ENCODE results near the gene PCDHGA9. TPM values are rescaled to one million over a fixed set of nuclear protein-coding genes. Genes with fewer than 3 reads are reported as not detected.
A peak's percentile ranks its signal among the peaks of the same experiment; 100 is the strongest.
"Not testable (repeated sequence)": the region's sequence is repeated elsewhere in the genome, so short reads cannot be mapped to it uniquely, and the experiment has no call there.

Gene PCDHGA9
- 0.88 and 1.1 TPM in 2 replicates for total RNA-seq (2014; rRNA removed; shearing (Covaris generic))

- DNase-seq (ENCODE audit: low read depth): no peak
These were observed at the start of gene PCDHGA9 for GRCh38 chr5:141402553-141403243. Gene PCDHGA9 (plus strand): TSS chr5:141402778. CDS start chr5:141402953, 175 bp downstream.

GRCh38 chr5:141354900-141355469 is 47.6 kb upstream of the PCDHGA9 start, which contains the start of gene PCDHGA4:
Gene PCDHGA4 (plus strand): TSS chr5:141355021. CDS start chr5:141355108, 87 bp downstream.
- no peak for DNase-seq (ENCODE audit: low read depth)

- DNase-seq (ENCODE audit: low read depth): no peak
These were observed 46.9 kb upstream of the PCDHGA9 start for GRCh38 chr5:141355641-141356040.

GRCh38 chr5:141356133-141356532 is 46.4 kb upstream of the PCDHGA9 start:
- DNase-seq (ENCODE audit: low read depth): no peak

- no peak for DNase-seq (ENCODE audit: low read depth)
These were observed 45.6 kb upstream of the PCDHGA9 start for GRCh38 chr5:141356950-141357349.

GRCh38 chr5:141359790-141360426 is 42.7 kb upstream of the PCDHGA9 start, which contains the start of gene PCDHGB2:
Gene PCDHGB2 (plus strand): TSS chr5:141359994. CDS start chr5:141360136, 142 bp downstream.
- DNase-seq (ENCODE audit: low read depth): peak; percentile 74

- no peak for DNase-seq (ENCODE audit: low read depth)
These were observed 41.9 kb upstream of the PCDHGA9 start for GRCh38 chr5:141360685-141361084.

- DNase-seq (ENCODE audit: low read depth): no peak
These were observed 39.9 kb upstream of the PCDHGA9 start for GRCh38 chr5:141362719-141363118.

- peak; percentile 42 for DNase-seq (ENCODE audit: low read depth)
These were observed 38.5 kb upstream of the PCDHGA9 start, which contains the start of gene PCDHGA5 for GRCh38 chr5:141363952-141364660. Gene PCDHGA5 (plus strand): TSS chr5:141364162. CDS start chr5:141364331, 169 bp downstream.

- no peak for DNase-seq (ENCODE audit: low read depth)
These were observed 36.3 kb upstream of the PCDHGA9 start for GRCh38 chr5:141366016-141366896.

GRCh38 chr5:141369994-141370848 is 32.4 kb upstream of the PCDHGA9 start, which contains the start of gene PCDHGB3:
Gene PCDHGB3 (plus strand): TSS chr5:141370242. CDS start chr5:141370395, 153 bp downstream.
- peak; percentile 42 for DNase-seq (ENCODE audit: low read depth)

GRCh38 chr5:141371572-141372475 is 30.8 kb upstream of the PCDHGA9 start:
- no peak for DNase-seq (ENCODE audit: low read depth)

GRCh38 chr5:141373673-141374317 is 28.8 kb upstream of the PCDHGA9 start, which contains the start of gene PCDHGA6:
Gene PCDHGA6 (plus strand): TSS chr5:141373891. CDS start chr5:141374084, 193 bp downstream.
- no peak for DNase-seq (ENCODE audit: low read depth)

- DNase-seq (ENCODE audit: low read depth): no peak
These were observed 28.0 kb upstream of the PCDHGA9 start for GRCh38 chr5:141374627-141375026.

GRCh38 chr5:141375444-141376155 is 27.0 kb upstream of the PCDHGA9 start:
- not testable (repeated sequence) for DNase-seq (ENCODE audit: low read depth)

GRCh38 chr5:141382469-141383294 is 19.9 kb upstream of the PCDHGA9 start, which contains the start of gene PCDHGA7:
Gene PCDHGA7 (plus strand): TSS chr5:141382742. CDS start chr5:141382900, 158 bp downstream.
- DNase-seq (ENCODE audit: low read depth): peak; percentile 62

Data from RPMI7951 (cell line).